ENCODE measurements around the gene ABCC6.

GRCh38 chr16:16120044-16120381 lies 103.3 kb downstream of the ABCC6 start:
- TF ChIP-seq CTCF (IDR thresholded peaks at IDR 0.05; ENCODE audit: insufficient read depth, low read depth, low read length) (no peak), EZH2 (IDR thresholded peaks at IDR 0.05; ENCODE audit: insufficient read depth, low read length) (no peak)

Data from astrocyte (in vitro differentiated cells and primary cell).